NCI-H2029 (cell line): ENCODE results near the gene NRTN.
"Not testable (repeated sequence)": the region's sequence is repeated elsewhere in the genome, so short reads cannot be mapped to it uniquely, and the experiment has no call there.

Experiments
- DNase-seq: peaks from one replicate; lab custom pipeline; 2025; lab: John Stamatoyannopoulos, UW

NRTN gene

GRCh38 chr19:5867201-5868136 lies 62.6 kb downstream of the NRTN start:
- peak; percentile 56 for DNase-seq

DNA sequence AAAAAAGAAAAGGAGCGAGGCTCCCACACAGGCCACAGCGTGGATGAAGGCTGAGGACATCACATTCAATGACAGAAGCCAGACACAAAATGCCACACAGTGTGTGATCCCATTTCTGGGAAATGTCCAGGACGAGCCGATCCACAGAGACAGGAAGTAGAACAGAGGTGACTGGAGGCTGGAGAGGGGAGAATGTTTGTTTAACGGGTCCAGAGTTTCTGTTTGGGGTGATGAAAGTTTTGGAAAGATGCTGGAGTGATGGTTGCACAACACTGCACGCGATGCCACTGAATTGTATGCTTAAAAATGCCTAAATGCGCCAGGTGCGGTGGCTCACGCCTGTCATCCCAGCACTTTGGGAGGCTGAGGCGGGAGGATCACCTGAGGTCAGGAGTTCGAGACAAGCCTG lies 66.1 kb downstream of the NRTN start:
- no peak for DNase-seq

DNA sequence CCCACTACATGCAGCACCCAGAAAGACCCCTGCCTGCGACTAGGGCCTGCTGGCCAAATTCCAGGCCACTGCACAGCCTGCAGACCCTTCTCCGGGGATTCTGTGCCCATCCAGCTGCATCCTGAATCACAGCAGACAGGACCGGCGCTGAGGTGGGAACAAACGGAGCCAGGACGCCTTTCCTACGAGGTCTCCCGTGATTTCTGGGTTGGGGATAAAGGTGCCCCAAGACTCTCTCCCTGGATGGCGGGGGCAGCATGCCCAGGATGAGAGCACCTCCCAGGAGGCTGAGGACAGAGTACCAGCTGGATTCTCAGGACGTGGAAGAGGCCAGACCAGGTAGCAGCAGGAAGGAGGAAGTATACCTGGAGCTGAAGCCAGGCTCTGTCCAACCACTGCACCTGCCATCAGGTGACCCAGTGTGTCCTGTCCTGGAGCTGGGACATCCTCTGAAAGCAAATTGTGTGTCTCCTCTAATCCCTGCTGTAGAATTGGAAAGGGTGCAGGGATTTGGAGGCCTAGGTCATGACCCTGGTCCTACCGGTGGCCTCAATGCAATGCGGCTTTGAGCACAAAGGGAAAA lies 68.8 kb downstream of the NRTN start:
- no peak for DNase-seq

DNA sequence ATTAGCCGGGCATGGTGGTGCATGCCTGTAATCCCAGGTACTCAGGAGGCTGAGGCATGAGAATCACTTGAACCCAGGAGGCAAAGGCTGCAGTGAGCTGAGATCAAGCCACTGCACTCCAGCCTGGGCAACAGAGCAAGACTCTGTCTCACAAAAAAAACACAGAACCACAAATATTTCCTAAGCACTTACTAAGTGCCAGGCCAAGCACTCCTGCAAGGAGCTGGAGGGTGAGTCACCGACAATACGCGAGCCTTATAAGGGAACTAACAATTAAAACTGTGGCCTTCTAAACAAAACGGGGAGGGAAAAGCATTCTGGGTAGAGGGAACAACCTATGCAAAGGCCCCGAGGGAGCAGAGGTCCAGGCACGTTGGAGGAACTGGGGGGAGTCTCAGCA lies 69.6 kb downstream of the NRTN start:
- DNase-seq, result not testable (repeated sequence)

DNA sequence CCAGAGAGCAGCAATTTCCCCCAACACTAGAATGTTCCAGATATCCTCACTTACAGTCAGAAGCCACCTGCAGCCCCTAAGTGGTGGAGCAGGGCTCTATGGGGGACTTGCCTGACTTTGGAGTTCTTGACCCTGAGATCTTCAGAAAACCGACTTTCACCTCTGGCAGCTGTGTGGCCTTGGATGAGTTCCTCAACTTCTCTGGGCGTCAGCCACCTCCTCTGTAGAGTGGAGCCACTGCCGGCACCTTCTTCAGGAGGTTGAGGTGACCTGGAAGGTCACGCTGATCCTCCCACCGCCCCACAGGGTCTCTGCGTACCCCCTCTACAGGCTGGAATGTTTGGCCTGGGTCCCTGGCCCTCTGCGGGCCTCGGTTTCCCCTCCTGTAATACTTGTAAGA lies 72.6 kb downstream of the NRTN start:
- no peak for DNase-seq

- no peak for DNase-seq
Observed at GRCh38 chr19:5877882-5878281, 73.0 kb downstream of the NRTN start.
